NCI-H748 (cell line): ENCODE results near the gene IGFALS.
"Not testable (repeated sequence)": the region's sequence is repeated elsewhere in the genome, so short reads cannot be mapped to it uniquely, and the experiment has no call there.

Source experiments
- DNase-seq: peaks from one replicate; lab custom pipeline; 2025; ENCODE audit not compliant: unreplicated experiment; lab: John Stamatoyannopoulos, UW

Gene IGFALS

DNA sequence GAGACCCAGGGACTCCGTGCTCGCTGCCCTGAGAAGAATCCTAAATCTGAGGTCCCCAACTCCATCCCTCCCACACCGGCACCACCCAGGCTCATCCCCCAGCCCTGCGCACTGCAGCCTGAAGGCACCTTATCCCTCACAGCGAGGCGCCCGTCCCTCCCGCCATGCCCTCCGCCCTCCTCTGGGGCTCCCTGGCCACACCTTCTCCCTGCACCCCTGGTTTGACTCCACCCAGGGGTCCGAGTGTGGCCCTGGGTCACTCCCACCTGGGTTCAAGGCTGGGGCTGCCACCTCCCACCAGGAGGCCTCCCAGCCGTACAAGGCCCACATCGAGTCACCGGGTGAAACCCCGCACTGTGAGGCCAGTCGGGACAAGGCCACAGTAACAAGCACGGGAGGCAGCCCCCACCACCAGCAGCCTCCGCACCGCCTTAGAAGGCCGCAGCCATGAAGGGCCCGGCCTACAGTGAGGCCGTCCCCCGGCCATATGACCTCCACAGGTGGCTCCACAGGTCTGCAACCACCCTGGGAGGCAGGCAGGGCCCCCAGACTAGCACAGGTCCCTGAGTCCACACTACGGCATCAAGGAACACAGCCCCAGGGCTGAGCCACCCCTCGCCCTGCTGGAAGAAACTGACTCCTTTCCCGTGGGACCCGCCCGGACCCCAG lies 24.8 kb upstream of the IGFALS start:
- no peak for DNase-seq

DNA sequence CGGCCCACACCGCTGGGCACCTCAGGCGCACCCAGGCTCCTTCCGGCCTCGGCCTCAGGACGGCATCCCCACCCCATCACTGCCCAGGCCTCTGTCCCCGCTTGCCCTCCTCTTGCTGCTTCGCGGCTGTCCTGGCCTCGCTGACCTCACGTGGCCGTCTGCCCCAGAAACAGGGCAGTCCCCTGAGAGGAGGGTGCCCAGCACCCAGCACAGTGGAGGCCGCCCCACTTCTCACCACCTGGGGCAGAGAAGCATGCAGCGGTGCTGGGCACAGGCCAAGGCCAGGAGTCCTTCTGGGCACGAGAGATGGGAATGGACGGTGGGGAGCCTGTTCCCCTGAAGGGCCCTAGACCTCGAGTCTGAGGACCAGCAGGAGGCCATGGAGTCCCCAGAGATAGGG lies 24.2 kb upstream of the IGFALS start:
- no peak for DNase-seq

DNA sequence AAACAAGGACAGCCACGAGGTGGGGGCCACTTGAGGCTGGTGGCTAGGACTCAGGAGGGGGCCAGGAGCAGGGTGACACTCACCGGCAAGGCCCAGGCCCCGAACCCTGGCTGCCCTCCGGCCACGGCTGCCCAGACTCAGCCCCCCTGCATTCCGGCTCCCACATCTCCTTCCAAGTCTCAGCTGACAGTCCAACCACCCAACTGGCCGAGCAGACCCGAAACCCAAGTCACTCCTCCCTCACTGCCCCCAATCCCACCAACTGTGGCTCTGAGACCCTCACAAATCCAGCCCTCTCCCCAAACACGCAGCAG lies 23.7 kb upstream of the IGFALS start:
- DNase-seq = no peak

DNA sequence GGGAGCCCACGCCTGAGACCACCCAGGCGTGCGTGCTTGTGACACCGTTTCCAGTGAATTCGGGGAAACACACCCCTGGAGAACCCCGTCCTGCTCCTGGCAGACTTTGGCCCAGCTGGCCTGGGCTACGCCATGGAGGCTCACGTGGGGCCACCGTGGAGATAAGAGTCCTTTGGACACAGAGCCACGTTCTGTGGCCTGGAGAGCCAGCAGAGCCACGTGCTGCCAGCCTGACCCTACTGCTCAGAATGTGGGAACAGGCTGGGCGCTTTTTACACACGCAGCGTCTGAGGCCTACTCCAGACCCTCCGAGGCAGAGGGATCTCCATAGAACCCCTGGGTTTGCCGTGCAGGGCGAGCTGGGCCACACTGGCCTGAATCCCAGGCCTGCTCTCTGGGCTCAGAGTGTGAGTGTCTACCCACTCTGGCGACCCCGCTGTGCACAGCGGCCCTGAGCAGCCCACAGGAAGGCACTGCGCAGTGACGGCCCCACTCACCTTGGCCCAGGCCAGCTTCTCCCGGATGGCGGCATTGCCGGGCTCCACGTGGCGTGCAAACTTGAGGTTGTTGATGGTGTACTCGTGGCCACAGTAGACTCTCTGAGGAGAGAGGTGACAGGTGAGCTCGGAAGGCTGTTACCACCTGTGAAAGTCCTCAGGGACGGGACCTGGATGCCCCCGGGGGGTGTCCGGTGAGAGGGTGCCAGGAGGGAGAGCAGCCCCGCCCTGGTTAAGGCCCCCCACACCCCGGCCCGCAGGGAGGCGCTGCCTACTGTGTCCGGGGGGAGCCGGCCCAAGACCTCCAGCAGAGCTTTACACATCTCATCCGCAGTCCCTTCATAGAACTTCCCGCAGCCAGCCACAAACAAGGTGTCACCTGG lies 23.1 kb upstream of the IGFALS start:
- DNase-seq = no peak

DNA sequence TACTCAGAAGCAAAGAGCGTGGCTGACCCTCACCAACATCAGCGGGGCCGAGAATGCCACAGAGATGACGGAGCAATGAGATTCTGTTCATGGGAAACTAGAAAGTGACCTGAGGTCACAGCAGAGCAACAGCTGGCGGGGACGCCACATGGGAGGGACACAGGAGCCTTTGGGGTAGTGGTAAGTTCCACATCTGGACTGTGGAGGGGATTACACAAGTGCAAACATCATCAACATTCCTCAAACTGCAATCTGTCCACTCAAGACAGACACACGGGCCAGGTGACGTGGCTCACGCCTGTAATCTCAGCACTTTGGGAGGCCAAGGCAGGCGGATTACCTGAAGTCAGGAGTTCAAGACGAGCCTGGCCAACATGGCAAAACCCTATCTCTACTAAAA lies 22.0 kb upstream of the IGFALS start:
- no peak for DNase-seq

DNA sequence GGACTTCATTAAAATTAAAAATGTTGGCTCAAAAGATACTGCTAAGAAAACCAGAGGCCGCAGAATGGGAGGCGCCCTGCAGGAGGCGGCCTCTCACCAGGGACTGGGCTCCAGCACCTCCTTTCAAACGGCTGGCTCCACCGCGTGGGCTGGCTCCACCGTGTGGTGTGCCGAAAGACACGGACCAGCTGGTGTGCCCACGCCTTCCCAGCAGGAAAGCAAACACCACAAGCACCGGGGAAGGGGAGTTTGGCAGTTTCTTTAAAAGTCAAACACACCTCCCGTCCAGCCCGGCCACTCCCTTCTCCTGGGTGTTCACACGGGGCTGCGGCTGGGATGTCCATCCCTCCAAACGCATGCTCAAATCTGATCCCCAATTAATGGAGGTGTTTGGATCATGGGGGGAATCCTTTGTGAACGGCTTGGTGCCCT lies 19.2 kb upstream of the IGFALS start:
- DNase-seq = peak; percentile 77

DNA sequence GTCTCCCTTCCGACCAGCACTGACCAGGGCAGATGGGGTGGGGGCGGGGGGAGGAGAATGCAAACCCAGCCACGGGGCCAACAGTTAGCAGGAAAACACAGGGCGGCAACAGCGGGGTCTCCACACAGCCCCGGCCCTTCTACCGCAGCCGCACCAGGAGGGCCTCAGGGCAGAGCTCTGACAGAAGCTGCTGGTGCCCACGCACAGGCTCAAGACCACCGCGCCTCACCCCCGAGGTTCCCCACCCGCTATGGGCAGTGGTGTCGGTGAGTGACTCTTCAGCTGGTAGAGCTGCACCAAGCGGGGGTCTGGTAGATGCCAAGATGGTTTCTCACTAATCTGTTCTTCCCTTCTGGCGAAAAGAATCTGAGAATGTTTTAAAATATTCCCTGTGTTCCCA lies 17.0 kb upstream of the IGFALS start:
- DNase-seq = no peak

DNA sequence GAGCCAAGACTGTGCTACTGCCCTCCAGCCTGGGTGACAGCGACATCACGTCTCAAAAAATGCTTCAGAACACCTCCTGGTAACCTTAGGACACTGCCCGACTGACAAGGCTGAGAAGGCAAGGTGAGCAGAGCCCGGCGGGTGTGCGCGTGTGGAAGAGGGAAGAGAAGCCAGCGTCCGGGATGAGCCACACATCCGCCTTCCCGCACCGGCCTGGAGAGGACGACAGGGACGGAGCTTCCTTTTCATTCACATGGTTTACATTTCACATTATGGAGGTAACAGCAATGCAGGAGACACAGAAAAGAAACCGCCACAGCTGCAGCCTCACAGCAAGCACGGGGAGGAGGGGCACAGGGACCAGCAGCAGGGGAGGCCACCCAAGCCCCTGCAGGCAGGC lies 16.6 kb upstream of the IGFALS start:
- DNase-seq = no peak

DNA sequence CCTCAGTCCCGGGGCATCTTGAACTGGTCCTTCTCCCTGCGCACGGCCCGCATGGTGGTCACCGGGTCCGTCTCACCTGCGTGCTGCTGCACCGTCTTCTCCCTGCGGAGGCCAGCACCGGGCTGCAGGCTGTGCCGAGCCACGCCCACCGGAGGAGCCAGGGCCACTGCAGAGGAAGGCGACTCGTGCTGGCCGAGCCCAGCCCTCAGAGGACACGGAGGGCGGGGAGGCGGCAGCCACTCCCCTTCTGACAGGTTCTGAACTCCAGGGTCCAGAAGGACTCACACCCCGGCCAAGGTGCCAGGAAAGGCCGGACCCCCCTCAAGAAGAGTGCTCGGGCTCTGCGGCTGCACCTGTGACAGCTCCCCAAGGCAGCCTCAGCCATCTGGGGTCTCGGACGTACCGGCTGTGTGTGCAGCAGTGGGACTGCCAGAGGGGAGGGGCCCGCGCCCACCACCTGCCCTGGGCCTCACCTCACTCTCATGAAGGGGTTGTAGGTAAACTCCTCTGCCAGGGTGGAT lies 15.8 kb upstream of the IGFALS start:
- no peak for DNase-seq

DNA sequence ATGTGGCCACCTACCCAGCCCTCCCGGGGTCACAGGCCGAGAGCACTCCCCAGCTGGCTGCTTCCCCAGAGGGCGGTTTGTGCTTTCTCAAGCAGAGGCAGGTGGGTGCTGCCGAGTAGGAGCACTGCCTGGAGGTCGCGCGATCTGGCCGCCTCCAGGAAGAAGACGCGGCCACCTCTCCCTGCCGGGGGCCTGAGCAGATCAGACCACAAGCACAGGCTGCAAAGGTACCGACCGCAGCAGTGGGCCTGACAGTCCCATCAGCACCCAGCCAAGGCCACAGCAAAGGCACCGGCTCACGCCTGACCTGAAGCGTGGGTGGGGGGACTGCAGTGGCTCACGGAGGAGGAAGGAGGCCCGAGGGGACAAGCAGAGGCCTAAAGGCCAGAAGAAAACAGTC lies 15.2 kb upstream of the IGFALS start:
- DNase-seq = no peak

DNA sequence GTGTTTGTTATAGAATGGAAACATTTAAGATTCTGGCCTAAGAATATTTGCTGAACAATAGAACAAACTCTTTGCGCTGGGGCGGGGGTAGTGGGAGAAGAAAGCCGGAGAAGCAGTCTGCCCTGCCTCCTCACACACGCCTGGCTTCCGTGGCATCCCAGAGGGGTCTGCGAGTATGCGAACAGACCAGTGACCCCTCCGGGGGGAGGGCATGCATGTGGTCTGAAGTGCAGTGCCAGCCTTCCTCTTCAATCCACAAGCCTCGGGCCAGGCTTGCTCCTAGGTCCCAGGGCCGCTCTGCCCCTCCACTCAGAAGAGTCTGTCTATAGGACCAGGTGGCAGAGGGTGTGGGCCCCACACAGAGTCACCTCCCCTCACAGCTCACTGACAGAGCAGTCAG lies 14.1 kb upstream of the IGFALS start:
- DNase-seq = no peak

DNA sequence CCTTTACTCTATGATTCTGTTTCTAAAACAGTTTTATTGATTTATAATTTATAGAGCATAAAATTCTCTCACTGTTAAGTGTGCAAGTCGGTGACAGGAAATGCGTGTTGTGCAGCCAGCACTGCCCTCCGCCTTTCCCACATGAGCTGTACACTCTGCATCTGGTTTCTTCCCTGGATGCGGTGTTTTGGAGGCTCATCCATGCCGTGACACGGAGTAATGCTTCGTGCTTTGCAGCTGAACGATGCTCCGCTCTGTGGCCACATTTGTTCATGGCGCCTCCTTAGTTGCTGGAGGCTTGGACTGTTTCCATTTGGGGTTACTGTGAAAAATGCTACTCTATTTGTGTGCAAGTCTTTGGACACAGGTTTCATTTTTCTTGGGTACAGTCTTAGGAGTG lies 7.2 kb upstream of the IGFALS start:
- DNase-seq = no peak

DNA sequence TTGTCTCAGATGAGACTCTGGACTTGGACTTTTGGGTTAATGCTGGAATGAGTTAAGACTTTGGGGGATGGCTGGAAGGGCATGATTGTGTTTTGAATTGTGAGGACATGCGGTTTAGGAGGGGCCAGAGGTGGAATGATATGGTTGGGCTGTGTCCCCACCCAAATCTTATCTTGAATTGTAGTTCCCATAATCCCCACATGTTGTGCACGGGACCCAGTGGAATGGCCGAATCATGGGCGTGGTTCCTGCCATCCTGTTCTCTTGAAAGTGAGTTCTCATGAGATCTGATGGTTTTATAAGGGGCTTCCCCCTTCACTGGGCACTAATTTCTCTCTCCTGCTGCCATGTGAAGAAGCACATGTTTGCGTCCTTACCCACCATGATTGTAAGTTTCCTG lies 5.8 kb upstream of the IGFALS start:
- DNase-seq = not testable (repeated sequence)

DNA sequence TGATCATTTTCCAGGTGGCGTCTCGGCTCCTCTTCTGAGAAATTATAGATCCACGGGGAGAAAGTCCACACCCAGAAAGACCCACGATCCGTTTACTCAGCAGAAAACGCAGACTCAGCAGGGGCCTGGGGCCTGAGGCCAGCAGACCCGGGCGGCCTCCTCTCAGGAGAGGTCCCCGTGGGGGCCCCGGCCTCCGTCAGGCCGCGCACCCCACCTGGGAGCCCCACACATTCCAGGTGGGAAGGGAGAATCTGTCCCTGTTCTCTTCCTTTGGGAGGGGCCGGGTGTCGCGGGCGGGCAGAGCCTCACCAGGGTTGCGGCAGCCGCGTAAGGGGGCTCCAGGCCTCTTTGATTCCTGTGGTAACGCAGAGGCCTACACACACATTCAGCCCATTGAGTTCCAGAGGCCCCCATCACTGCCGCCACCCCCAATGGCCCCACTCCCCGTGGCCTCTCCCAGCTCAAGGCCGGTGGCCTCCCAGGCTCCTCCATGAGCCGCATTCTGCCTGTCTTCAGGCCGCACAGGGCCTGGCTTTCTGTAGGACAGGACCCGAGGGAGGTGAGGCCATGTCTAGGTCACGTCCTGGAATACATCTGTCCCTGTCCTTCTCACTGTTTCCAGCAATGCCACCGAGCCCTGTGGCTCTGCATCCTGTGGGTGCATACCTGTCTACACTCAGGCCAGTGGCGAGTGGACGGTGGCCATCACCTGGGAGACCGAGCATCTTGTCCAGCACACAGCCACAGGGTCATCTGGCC lies 1.6 kb upstream of the IGFALS start:
- DNase-seq = no peak

DNA sequence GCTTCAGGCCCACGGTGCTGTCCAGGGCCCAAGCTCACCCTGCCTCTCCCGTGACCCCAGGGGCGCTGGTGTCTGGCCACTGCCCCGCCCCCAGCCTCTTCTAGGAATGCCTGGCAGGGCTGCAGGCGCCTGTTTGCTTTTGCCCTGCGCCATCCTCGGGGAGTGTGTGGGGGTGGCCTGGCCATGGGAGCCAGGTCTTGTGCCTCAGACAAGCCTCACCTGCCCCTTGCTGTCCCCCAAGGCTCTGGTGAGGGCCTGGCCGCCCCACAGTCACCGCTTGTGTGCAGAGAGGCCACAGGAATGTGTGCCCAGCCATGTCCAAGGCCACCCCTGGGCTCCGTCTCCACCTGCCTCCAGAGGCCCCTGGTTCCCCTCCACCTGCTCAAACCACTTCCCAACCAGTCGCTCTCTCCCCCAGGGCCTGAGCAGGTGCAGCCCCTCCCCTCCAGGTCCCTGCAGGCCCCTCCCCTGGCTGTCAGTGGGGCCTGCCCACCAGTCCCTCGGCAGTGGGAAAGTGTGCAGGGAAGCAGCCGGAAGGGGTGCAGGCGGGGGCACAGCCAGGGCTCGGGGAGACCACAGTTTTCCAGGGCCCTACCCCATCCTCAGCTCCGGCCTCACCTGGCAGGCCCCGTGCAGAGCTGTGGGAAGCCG lies 841 bp upstream of the IGFALS start:
- DNase-seq = no peak

DNA sequence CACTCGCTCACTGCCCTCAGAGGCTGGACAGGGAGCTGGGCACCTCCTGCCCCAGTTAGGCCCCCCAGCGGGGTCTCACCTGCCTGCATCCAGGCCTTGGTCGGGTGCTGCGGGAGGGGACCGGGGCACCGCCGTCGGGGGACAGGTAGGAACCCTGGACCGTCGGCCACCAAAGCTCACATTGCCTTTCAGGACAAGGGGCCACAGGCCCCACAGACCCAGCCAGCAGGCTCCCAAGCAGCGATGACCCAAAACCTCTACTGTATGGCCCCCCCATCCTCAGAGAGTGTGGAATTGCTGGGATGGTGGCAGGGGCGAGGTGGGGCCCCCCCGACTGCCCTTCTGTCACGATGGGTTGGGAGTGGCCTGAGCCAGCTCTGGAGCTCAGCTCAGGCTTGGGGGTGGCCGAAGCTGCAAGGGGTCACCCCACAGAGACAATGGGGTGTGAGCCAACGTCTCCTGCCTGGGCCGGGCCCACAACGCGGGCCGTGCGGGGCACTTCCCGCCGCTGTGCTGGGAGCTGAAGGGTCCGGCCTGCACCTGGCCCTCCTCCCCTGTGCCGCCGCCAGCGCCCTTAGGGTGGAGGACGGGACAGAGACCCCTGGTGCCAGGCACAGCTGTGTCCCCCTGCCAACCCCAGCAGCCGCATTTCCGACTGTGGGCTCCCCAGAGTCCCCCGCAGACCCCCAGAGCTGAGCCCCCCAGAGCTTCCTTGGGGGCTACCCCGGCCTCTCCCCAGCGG lies 498 bp downstream of the IGFALS start:
- DNase-seq = no peak

DNA sequence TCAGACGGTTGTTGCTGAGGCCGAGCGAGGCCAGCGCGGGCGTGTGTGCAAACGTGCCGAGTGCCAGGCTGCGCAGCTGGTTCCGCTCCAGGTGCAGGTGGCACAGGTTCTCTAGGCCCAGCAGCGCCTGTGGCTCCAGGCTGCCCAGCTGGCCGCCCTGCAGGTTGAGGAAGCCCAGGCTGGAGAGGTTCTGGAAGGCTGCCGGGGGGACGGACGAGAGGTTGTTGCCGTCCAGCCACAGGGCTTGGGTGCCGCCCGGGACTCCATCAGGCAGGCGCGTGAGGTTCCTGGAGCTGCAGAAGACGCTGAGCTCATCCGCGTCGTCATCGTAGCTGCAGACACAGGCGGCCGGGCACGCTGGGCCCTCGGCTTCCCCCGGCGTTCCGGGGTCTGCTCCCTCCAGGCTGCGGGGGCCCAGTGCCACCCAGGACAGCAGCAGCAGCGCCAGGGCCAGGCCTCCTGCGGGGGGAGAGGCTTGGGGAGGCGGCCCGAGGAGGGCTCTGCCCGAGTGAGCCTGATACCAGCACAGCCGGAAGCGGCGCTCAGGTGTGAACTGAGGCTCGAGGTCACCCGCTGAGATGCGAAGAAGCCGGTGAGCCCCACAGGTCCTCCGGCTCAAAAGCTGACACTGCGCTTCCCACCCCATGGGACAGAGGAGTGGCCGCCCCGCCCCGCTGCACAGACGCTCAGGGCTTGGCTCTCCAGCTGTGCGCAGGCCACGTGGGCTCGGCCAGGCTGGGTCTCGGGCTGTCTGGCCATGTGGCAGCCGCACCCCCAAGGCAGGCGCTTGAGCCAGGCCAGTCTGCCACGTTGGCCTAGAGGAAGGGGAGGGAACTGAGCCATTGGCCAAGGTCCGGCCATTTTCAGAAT lies 1.3 kb downstream of the IGFALS start:
- DNase-seq = no peak

DNA sequence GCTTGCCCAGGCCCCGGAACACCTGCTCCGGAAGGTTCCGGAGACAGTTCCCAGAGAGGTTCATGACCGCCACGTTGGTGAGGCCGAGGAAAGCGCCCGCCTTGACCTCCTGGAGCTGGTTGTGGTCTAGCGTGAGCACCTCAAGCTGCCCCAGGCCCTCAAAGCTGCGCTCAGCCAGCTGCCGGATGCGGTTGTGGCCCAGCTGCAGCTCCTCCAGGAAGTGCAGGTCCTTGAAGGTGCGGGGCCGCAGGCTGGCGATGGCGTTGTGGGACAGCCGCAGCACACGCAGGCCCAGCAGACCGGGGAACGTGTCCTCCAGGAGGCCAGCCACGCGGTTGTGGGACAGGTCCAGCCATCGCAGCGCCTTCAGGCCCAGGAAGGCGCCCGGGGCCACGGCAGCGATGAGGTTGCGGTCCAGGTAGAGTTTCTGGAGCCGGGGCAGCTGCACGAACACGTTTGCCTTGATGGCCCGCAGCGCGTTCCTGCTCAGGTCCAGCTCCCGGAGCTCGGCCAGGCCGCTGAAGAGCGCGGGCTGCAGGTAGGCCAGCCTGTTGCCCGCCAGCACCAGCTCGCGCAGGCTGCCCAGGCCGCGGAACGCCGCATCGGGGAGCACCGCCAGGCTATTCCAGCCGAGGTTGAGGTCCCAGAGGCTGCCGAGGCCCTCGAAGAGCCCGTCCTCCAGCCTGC lies 2.1 kb downstream of the IGFALS start:
- no peak for DNase-seq

DNA sequence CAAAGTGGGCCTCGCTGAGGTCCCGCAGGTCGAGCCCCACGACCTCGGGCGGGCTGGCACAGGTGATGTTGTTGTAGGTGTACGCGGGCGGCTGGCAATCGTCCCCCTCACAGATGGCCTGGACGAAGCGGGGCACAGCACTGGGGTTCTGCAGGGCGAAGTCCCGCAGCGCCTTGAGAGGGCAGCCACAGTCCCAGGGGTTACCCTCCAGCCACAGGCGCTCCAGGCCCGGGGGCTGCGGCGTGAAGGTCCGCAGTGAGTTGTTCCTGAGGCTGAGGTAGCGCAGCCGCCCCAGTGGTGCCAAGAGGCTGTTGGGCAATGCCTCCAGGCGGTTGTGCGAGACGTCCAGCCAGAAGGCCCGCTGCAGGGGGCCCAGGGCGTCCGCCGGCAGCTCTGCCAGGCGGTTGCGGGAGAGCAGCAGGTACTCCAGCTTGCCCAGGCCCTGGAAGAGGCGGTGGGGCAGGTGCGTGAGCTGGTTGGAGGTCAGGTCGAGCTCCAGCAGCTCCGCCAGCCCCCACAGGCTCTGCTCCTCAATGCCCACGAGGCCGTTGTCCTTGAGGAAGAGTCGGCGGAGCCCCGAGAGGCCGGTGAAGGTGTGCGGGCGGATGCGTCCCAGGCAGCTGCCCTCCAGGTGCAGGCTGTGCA lies 2.8 kb downstream of the IGFALS start:
- DNase-seq = no peak
